Measurements from ENCODE around the gene GNAI3.

GNAI3 gene

DNA sequence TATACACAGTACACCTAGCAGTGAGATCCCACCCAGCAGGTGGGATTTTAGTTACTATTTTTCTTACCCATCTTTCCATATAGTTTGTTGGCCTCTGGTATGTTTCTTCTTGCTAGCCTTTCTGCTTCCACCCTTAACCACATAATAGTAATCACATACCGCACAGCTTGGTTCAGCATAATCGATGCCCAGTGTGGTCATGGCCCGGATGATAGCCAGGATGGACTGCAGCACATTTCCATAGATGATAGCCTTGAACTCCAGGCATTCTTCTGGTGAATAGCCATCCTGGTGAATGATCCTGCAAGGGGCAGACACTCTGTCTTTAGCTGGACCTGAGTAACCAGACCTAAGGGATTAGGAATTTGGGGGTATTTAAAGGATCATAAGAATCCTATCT, 61.5 kb downstream of the GNAI3 start:
- Histone ChIP-seq H3K27ac (no peak overlapping the region), H3K27me3 (replicated peaks) (no peaks in the 10 kb centered on the region), H3K4me3 (ENCODE audit: low read depth, low read length) (no peak overlapping the region), H3K36me3 (replicated peaks) (no peaks in the 10 kb centered on the region)
- TF ChIP-seq, protein P1, sequence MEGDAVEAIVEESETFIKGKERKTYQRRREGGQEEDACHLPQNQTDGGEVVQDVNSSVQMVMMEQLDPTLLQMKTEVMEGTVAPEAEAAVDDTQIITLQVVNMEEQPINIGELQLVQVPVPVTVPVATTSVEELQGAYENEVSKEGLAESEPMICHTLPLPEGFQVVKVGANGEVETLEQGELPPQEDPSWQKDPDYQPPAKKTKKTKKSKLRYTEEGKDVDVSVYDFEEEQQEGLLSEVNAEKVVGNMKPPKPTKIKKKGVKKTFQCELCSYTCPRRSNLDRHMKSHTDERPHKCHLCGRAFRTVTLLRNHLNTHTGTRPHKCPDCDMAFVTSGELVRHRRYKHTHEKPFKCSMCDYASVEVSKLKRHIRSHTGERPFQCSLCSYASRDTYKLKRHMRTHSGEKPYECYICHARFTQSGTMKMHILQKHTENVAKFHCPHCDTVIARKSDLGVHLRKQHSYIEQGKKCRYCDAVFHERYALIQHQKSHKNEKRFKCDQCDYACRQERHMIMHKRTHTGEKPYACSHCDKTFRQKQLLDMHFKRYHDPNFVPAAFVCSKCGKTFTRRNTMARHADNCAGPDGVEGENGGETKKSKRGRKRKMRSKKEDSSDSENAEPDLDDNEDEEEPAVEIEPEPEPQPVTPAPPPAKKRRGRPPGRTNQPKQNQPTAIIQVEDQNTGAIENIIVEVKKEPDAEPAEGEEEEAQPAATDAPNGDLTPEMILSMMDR (IDR thresholded peaks at IDR 0.05; ENCODE audit: low read depth, low read length, missing control alignments): no peak
- DNase-seq: no peak
- in situ Hi-C loops (cut with HindIII; ENCODE audit: low pct_ligation_motif_present, low sequenced_read_pairs): no loop called here

GRCh38 chr1:109610609-109611307, 62.3 kb downstream of the GNAI3 start:
- Histone ChIP-seq H3K4me3 (ENCODE audit: low read depth, low read length) (no peak overlapping the region), H3K27ac (peak overlapping the region; percentile 51), H3K27me3 (replicated peaks) (no peaks in the 10 kb centered on the region), H3K36me3 (replicated peaks) (no peaks in the 10 kb centered on the region)
- in situ Hi-C loops (cut with HindIII; ENCODE audit: low pct_ligation_motif_present, low sequenced_read_pairs): no loop called here
- peak; percentile 36 for DNase-seq
- TF ChIP-seq, protein P1 (IDR thresholded peaks at IDR 0.05; ENCODE audit: low read depth, low read length, missing control alignments): no peak

GRCh38 chr1:109611308-109611990, 63.0 kb downstream of the GNAI3 start:
- Histone ChIP-seq H3K36me3 (replicated peaks) (no peaks in the 10 kb centered on the region), H3K27ac (no peak overlapping the region), H3K4me3 (ENCODE audit: low read depth, low read length) (no peak overlapping the region), H3K27me3 (replicated peaks) (no peaks in the 10 kb centered on the region)
- in situ Hi-C loops (cut with HindIII; ENCODE audit: low pct_ligation_motif_present, low sequenced_read_pairs): no loop called here
- TF ChIP-seq, protein P1 (IDR thresholded peaks at IDR 0.05; ENCODE audit: low read depth, low read length, missing control alignments): no peak
- no peak for DNase-seq

GRCh38 chr1:109613361-109614147, 65.1 kb downstream of the GNAI3 start:
- no peaks in the 10 kb centered on the region for H3K27me3 ChIP-seq (replicated peaks)
- peak; percentile 40 for DNase-seq
- in situ Hi-C loops (cut with HindIII; ENCODE audit: low pct_ligation_motif_present, low sequenced_read_pairs): no loop called here
- H3K27ac ChIP-seq: peak overlapping the region; percentile 23
- TF ChIP-seq, protein P1 (IDR thresholded peaks at IDR 0.05; ENCODE audit: low read depth, low read length, missing control alignments): no peak
- no peak overlapping the region for H3K4me3 ChIP-seq (ENCODE audit: low read depth, low read length)
- H3K36me3 ChIP-seq (replicated peaks): no peaks in the 10 kb centered on the region

DNA sequence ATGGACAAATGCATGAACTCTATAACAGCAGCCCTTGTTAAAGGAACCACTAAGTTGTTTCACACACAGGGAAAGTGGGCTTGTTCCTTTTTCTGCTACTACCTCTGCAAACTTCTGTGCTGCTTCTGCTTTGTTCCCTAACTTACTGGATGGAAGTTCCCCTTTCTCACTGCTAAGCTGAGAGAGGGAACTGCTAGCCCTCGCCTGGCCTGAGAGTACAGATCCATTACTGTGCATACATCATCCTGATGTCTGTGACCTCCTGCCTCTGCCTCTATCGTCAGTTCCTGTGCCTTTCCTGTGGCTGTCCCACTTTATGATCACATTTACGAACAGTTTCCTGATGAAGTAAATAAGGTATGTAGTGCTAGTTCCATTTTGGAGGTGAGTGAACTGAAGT, 67.5 kb downstream of the GNAI3 start:
- TF ChIP-seq, protein P1 (IDR thresholded peaks at IDR 0.05; ENCODE audit: low read depth, low read length, missing control alignments): no peak
- in situ Hi-C loops (cut with HindIII; ENCODE audit: low pct_ligation_motif_present, low sequenced_read_pairs): no loop called here
- Histone ChIP-seq H3K27me3 (replicated peaks) (no peaks in the 10 kb centered on the region), H3K4me3 (ENCODE audit: low read depth, low read length) (no peak overlapping the region), H3K36me3 (replicated peaks) (no peaks in the 10 kb centered on the region), H3K27ac (peak overlapping the region; percentile 5)
- DNase-seq: no peak
